SK-N-MC (cell line): Measurements from ENCODE around the gene HLA-A.

Experiments used
- EZH2 ChIP-seq: fragments of 200-600 bp; sonication (generic); IDR thresholded peaks from one replicate; pipeline ENCODE4 v1.6.1; 2017; ENCODE audit warnings: antibody characterized with exemption
- FOXP2 ChIP-seq: optimal IDR thresholded peaks from 2 replicates; pipeline ENCODE3; 2011; ENCODE audit warnings: mild to moderate bottlenecking, moderate library complexity; ENCODE audit not compliant: insufficient read depth; ENCODE audit errors: extremely low read length, control extremely low read depth
- POLR2AphosphoS5 ChIP-seq: IDR thresholded peaks from 2 replicates; pipeline ENCODE4 v1.6.1; 2012; ENCODE audit warnings: mild to moderate bottlenecking, low read depth, low read length, borderline replicate concordance

- TF ChIP-seq EZH2 (no peak), POLR2AphosphoS5 (no peak), FOXP2 (no peak)
Measured at GRCh38 chr6:29955783-29956182, 13.5 kb downstream of the HLA-A start.
